Measurements from ENCODE around the gene TMEM256. TPM values are rescaled to one million over a fixed set of nuclear protein-coding genes. Genes with fewer than 3 reads are reported as not detected.

TMEM256 gene
- total RNA-seq = 89.2 and 102 TPM in 2 replicates
- long read RNA-seq, transcript TMEM256-201 (4 exons, 486 nt) = major isoform, 17 of 17 reads
- long read RNA-seq, partial matches to known transcripts = 0 of 17 reads
- long read RNA-seq, other reads (novel, unspliced or antisense) = 0 of 17 reads

- peak within 1 kb of the TSS; percentile 97 for H3K27ac Mint-ChIP-seq
- H3K27me3 Mint-ChIP-seq = peaks cover 19% of the 10 kb centered on the region
- H3K36me3 Mint-ChIP-seq (ENCODE audit: insufficient read depth) = peaks cover 5% of the 10 kb centered on the region
- peak; percentile 20 for TF ChIP-seq CTCF (IDR thresholded peaks at IDR 0.05; ENCODE audit: unreplicated experiment)
- peak; percentile 95 for DNase-seq (ENCODE audit: low spot score, unreplicated experiment)
- peak within 1 kb of the TSS; percentile 83 for H3K4me3 Mint-ChIP-seq (ENCODE audit: low read depth)
- H3K4me1 Mint-ChIP-seq (ENCODE audit: low read depth) = peaks cover 12% of the 10 kb centered on the region
- no peaks in the 10 kb centered on the region for H3K9me3 Mint-ChIP-seq (ENCODE audit: low read depth)
Observed at GRCh38 chr17:7403977-7404736, at the start of gene TMEM256. Gene TMEM256 (minus strand): TSS chr17:7404097. CDS start chr17:7404084, 13 bp downstream.

- TF ChIP-seq CTCF (IDR thresholded peaks at IDR 0.05; ENCODE audit: unreplicated experiment) = no peak
- H3K4me1 Mint-ChIP-seq (ENCODE audit: low read depth) = peaks cover 10% of the 10 kb centered on the region
- H3K27me3 Mint-ChIP-seq = peaks cover 19% of the 10 kb centered on the region
- H3K4me3 Mint-ChIP-seq (ENCODE audit: low read depth) = no peak overlapping the region
- H3K9me3 Mint-ChIP-seq (ENCODE audit: low read depth) = no peaks in the 10 kb centered on the region
- H3K27ac Mint-ChIP-seq = no peak overlapping the region
- DNase-seq (ENCODE audit: low spot score, unreplicated experiment) = no peak
- peaks cover 5% of the 10 kb centered on the region for H3K36me3 Mint-ChIP-seq (ENCODE audit: insufficient read depth)
Observed at GRCh38 chr17:7448461-7448860, 44.6 kb upstream of the TMEM256 start.

- Mint-ChIP-seq H3K4me3 (ENCODE audit: low read depth) (peak overlapping the region; percentile 84), H3K4me1 (ENCODE audit: low read depth) (peaks cover 13% of the 10 kb centered on the region), H3K27ac (peak overlapping the region; percentile 94), H3K27me3 (peaks cover 39% of the 10 kb centered on the region), H3K36me3 (ENCODE audit: insufficient read depth) (peaks cover 5% of the 10 kb centered on the region), H3K9me3 (ENCODE audit: low read depth) (no peaks in the 10 kb centered on the region)
- no peak for DNase-seq (ENCODE audit: low spot score, unreplicated experiment)
- no peak for TF ChIP-seq CTCF (IDR thresholded peaks at IDR 0.05; ENCODE audit: unreplicated experiment)
Observed at GRCh38 chr17:7445619-7445968, 41.7 kb upstream of the TMEM256 start.

GRCh38 chr17:7444682-7445618 is 41.1 kb upstream of the TMEM256 start, which contains the start of gene CHRNB1:
Gene CHRNB1 (plus strand): TSS chr17:7445061. CDS start chr17:7445128, 67 bp downstream.
- TF ChIP-seq CTCF (IDR thresholded peaks at IDR 0.05; ENCODE audit: unreplicated experiment) = peak; percentile 41
- peak; percentile 73 for DNase-seq (ENCODE audit: low spot score, unreplicated experiment)
- Mint-ChIP-seq H3K36me3 (ENCODE audit: insufficient read depth) (peaks cover 5% of the 10 kb centered on the region), H3K9me3 (ENCODE audit: low read depth) (no peaks in the 10 kb centered on the region), H3K27me3 (peaks cover 43% of the 10 kb centered on the region), H3K4me3 (ENCODE audit: low read depth) (peak within 1 kb of the TSS; percentile 84), H3K4me1 (ENCODE audit: low read depth) (peaks cover 19% of the 10 kb centered on the region), H3K27ac (peak within 1 kb of the TSS; percentile 94)
